Ishikawa (cell line): ENCODE results near the gene MOB3B.

Experiments used
- CEBPB ChIP-seq: IDR thresholded peaks from 2 replicates; pipeline ENCODE4 v1.6.1; 2012
- CREB1 ChIP-seq: IDR thresholded peaks from 2 replicates; pipeline ENCODE4 v1.6.1; 2012; ENCODE audit warnings: low read depth
- EGR1 ChIP-seq: IDR thresholded peaks from 2 replicates; pipeline ENCODE4 v1.6.1; 2012
- EP300 ChIP-seq: IDR thresholded peaks from 2 replicates; pipeline ENCODE4 v1.6.1; 2012; ENCODE audit warnings: borderline replicate concordance
- FOXM1 ChIP-seq: IDR thresholded peaks from 2 replicates; pipeline ENCODE4 v1.6.1; 2012; ENCODE audit warnings: low read depth, borderline replicate concordance
- MAX ChIP-seq: IDR thresholded peaks from 2 replicates; pipeline ENCODE4 v1.6.1; 2012
- NFIC ChIP-seq: IDR thresholded peaks from 2 replicates; pipeline ENCODE4 v1.6.1; 2012
- RAD21 ChIP-seq: IDR thresholded peaks from 2 replicates; pipeline ENCODE4 v1.6.1; 2012; ENCODE audit warnings: low read depth
- REST ChIP-seq: IDR thresholded peaks from 2 replicates; pipeline ENCODE4 v1.6.1; 2012; ENCODE audit warnings: low read depth, mild to moderate bottlenecking
- TAF1 ChIP-seq: IDR thresholded peaks from 2 replicates; pipeline ENCODE4 v1.6.1; 2012; ENCODE audit warnings: low read depth, mild to moderate bottlenecking
- TCF12 ChIP-seq: IDR thresholded peaks from 2 replicates; pipeline ENCODE4 v1.6.1; 2012; ENCODE audit warnings: low read depth
- TEAD4 ChIP-seq: IDR thresholded peaks from 2 replicates; pipeline ENCODE4 v1.6.1; 2012
- USF1 ChIP-seq: IDR thresholded peaks from 2 replicates; pipeline ENCODE4 v1.6.1; 2012
- YY1 ChIP-seq: IDR thresholded peaks from 2 replicates; pipeline ENCODE4 v1.6.1; 2012; ENCODE audit warnings: low read depth
- ZBTB7A ChIP-seq: IDR thresholded peaks from 2 replicates; pipeline ENCODE4 v1.6.1; 2012; ENCODE audit warnings: low read depth

The MOB3B gene

GRCh38 chr9:27450752-27451151 lies 78.9 kb downstream of the MOB3B start:
- no peak for TF ChIP-seq EGR1
- no peak for TF ChIP-seq CEBPB
- no peak for TF ChIP-seq NFIC
- no peak for TF ChIP-seq TCF12
- TF ChIP-seq USF1, result no peak
- TF ChIP-seq TEAD4, result no peak
- no peak for TF ChIP-seq ZBTB7A
- TF ChIP-seq MAX, result no peak
- no peak for TF ChIP-seq TAF1
- no peak for TF ChIP-seq REST
- TF ChIP-seq FOXM1, result no peak

- no peak for TF ChIP-seq MAX
- TF ChIP-seq RAD21, result no peak
- no peak for TF ChIP-seq TAF1
- no peak for TF ChIP-seq CREB1
- no peak for TF ChIP-seq CEBPB
- TF ChIP-seq TCF12, result no peak
- TF ChIP-seq USF1, result no peak
- TF ChIP-seq EP300, result no peak
- no peak for TF ChIP-seq TEAD4
- TF ChIP-seq EGR1, result no peak
- no peak for TF ChIP-seq REST
- no peak for TF ChIP-seq FOXM1
- TF ChIP-seq ZBTB7A, result no peak
- no peak for TF ChIP-seq NFIC
- no peak for TF ChIP-seq YY1
These were observed 82.5 kb downstream of the MOB3B start for GRCh38 chr9:27447031-27447683.

- TF ChIP-seq EP300 (no peak), RAD21 (no peak), TEAD4 (no peak)
These were observed 83.9 kb downstream of the MOB3B start for GRCh38 chr9:27445688-27446087.

GRCh38 chr9:27445057-27445595 lies 84.5 kb downstream of the MOB3B start:
- TF ChIP-seq NFIC (no peak), FOXM1 (no peak), YY1 (no peak), CEBPB (no peak), EGR1 (no peak), USF1 (no peak), ZBTB7A (no peak), TCF12 (no peak), RAD21 (no peak), CREB1 (no peak), REST (no peak), TEAD4 (no peak), MAX (no peak), TAF1 (no peak), EP300 (no peak)
